ENCODE data around the gene IL1RAPL2. TPM values are rescaled to one million over a fixed set of nuclear protein-coding genes. Genes with fewer than 3 reads are reported as not detected.

IL1RAPL2 gene
- total and polyA plus RNA-seq, 2 donors (not counting 3 experiments of a cell fraction or from before 2014, with no cell fraction given), result not detected

- dilution Hi-C loops (cut with MboI; ENCODE audit: extremely low pct_ligation_motif_present, low sequenced_read_pairs) (no loop called here), intact Hi-C loops (cut with micrococcal nuclease) (no loop called here)
- H3K9me1 ChIP-seq (replicated peaks; ENCODE audit: control insufficient read depth, extremely low read depth, insufficient read depth, low read length), result no peaks in the 10 kb centered on the region
- POLR2A ChIA-PET, result no interaction called here
- no peak overlapping the region for H3K9ac ChIP-seq (replicated peaks; ENCODE audit: extremely low read depth, insufficient read depth, low read length)
- H3K27ac ChIP-seq (ENCODE audit: insufficient read depth, low read depth, low read length), result no peak overlapping the region
- H3K4me3 ChIP-seq (replicated peaks in 1 of 3; ENCODE audit: insufficient read depth in 1 of 3, low read depth in 1 of 3, low read length in 3 of 3), result no peak overlapping the region
- CTCF ChIA-PET, result no interaction called here
- no peaks in the 10 kb centered on the region for H3K36me3 ChIP-seq (ENCODE audit: control insufficient read depth in 2 of 2, extremely low read depth in 1 of 2, insufficient read depth in 2 of 2, low read length in 2 of 2)
- H3K4me1 ChIP-seq (ENCODE audit: control insufficient read depth, extremely low read depth, insufficient read depth, low read length), result no peaks in the 10 kb centered on the region
- H3K9me3 ChIP-seq (replicated peaks; ENCODE audit: control insufficient read depth, insufficient read depth, low read length), result no peaks in the 10 kb centered on the region
- no peak for FAIRE-seq
- H4K20me1 ChIP-seq (replicated peaks; ENCODE audit: control insufficient read depth, extremely low read depth, insufficient read depth, low read length), result no peaks in the 10 kb centered on the region
- H3K4me2 ChIP-seq (ENCODE audit: insufficient read depth, low read length), result no peak overlapping the region
- no peak for DNase-seq (ENCODE audit: low read depth, low spot score)
- H2AFZ ChIP-seq (ENCODE audit: low read depth, low read length), result no peak overlapping the region
- H3K79me2 ChIP-seq (ENCODE audit: control insufficient read depth, insufficient read depth, low read length), result no peaks in the 10 kb centered on the region
- no TSS peak for BruUV-seq (replicated peaks)
- H3K27me3 ChIP-seq (ENCODE audit: control insufficient read depth in 2 of 2, insufficient read depth in 2 of 2, low read length in 2 of 2), result no peaks in the 10 kb centered on the region
- no peak for TF ChIP-seq POLR2AphosphoS5 (IDR thresholded peaks at IDR 0.05; ENCODE audit: insufficient read depth, low read depth, low read length)
- no peak for TF ChIP-seq POLR2A (IDR thresholded peaks at IDR 0.05; ENCODE audit: low read depth, low read length)
These were observed 288.2 kb downstream of the IL1RAPL2 start for GRCh38 chrX:104854188-104854587.

DNA sequence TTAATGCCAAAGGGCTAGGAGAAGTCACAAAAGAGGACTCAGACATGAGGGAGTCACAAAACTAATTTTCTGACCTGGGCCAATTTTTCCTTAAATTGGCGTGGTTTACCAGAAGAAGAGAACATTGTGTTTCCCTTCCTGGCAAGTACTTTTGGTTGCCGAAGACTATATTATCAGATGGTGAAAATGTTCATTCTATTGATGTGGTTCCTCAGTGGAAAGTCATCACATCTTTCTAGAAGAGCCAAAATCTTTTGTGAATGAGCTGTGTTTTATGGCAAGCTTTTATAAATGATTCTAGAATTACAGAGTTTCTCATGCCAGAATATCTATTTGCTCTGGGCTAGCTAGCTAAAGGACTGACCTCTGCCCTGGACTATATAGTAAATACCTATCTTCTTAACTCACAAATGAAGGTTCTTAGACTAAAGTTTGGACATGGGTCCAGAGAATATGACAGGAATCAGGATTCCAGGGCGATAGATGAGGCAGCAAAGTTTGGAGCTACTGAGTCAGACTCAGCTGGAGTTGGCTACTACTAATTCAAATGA is 288.9 kb downstream of the IL1RAPL2 start:
- DNase-seq (ENCODE audit: low read depth, low spot score) (no peak), FAIRE-seq (no peak)
- TF ChIP-seq POLR2A (IDR thresholded peaks at IDR 0.05; ENCODE audit: low read depth, low read length) (no peak), EZH2 (IDR thresholded peaks at IDR 0.05; ENCODE audit: borderline replicate concordance, low read depth, low read length, severe bottlenecking) (no peak), CTCF (IDR thresholded peaks at IDR 0.05; ENCODE audit: extremely low read depth in 1 of 2, insufficient read depth in 1 of 2, low read depth in 1 of 2, low read length in 2 of 2) (no peak), FOS (IDR thresholded peaks at IDR 0.05; ENCODE audit: borderline replicate concordance, insufficient read depth, low read length) (no peak), GATA2 (IDR thresholded peaks at IDR 0.05; ENCODE audit: insufficient read depth, insufficient read length, low read depth, low read length) (no peak), MYC (IDR thresholded peaks at IDR 0.05; ENCODE audit: low read depth, low read length) (no peak), JUN (IDR thresholded peaks at IDR 0.05; ENCODE audit: borderline replicate concordance, insufficient read depth, insufficient read length, low read depth) (no peak), POLR2AphosphoS5 (IDR thresholded peaks at IDR 0.05; ENCODE audit: insufficient read depth, low read depth, low read length) (no peak)
- TF ChIP-seq, protein P1, sequence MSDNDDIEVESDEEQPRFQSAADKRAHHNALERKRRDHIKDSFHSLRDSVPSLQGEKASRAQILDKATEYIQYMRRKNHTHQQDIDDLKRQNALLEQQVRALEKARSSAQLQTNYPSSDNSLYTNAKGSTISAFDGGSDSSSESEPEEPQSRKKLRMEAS (IDR thresholded peaks at IDR 0.05; ENCODE audit: insufficient read depth, insufficient read length), result no peak
- Histone ChIP-seq H3K27ac (ENCODE audit: insufficient read depth, low read depth, low read length) (no peak overlapping the region), H3K9ac (replicated peaks; ENCODE audit: extremely low read depth, insufficient read depth, low read length) (no peak overlapping the region), H3K4me1 (ENCODE audit: control insufficient read depth, extremely low read depth, insufficient read depth, low read length) (no peaks in the 10 kb centered on the region), H3K9me3 (replicated peaks; ENCODE audit: control insufficient read depth, insufficient read depth, low read length) (no peaks in the 10 kb centered on the region), H3K36me3 (ENCODE audit: control insufficient read depth in 2 of 2, extremely low read depth in 1 of 2, insufficient read depth in 2 of 2, low read length in 2 of 2) (no peaks in the 10 kb centered on the region), H4K20me1 (replicated peaks; ENCODE audit: control insufficient read depth, extremely low read depth, insufficient read depth, low read length) (no peaks in the 10 kb centered on the region), H3K9me1 (replicated peaks; ENCODE audit: control insufficient read depth, extremely low read depth, insufficient read depth, low read length) (no peaks in the 10 kb centered on the region), H2AFZ (ENCODE audit: low read depth, low read length) (no peak overlapping the region), H3K27me3 (ENCODE audit: control insufficient read depth in 2 of 2, insufficient read depth in 2 of 2, low read length in 2 of 2) (no peaks in the 10 kb centered on the region), H3K79me2 (ENCODE audit: control insufficient read depth, insufficient read depth, low read length) (no peaks in the 10 kb centered on the region), H3K4me3 (replicated peaks in 1 of 3; ENCODE audit: insufficient read depth in 1 of 3, low read depth in 1 of 3, low read length in 3 of 3) (no peak overlapping the region), H3K4me2 (ENCODE audit: insufficient read depth, low read length) (no peak overlapping the region)
- POLR2A ChIA-PET, result no interaction called here
- intact Hi-C loops (cut with micrococcal nuclease) (no loop called here), dilution Hi-C loops (cut with MboI; ENCODE audit: extremely low pct_ligation_motif_present, low sequenced_read_pairs) (no loop called here)
- BruUV-seq (replicated peaks), result no TSS peak
- CTCF ChIA-PET, result no interaction called here
